ENCODE data around the gene HIBCH. TPM values are rescaled to one million over a fixed set of nuclear protein-coding genes. Genes with fewer than 3 reads are reported as not detected.

The HIBCH gene
- total and polyA plus RNA-seq, 4 donors: 20.2 to 65.2 (median 32.8) TPM

DNA sequence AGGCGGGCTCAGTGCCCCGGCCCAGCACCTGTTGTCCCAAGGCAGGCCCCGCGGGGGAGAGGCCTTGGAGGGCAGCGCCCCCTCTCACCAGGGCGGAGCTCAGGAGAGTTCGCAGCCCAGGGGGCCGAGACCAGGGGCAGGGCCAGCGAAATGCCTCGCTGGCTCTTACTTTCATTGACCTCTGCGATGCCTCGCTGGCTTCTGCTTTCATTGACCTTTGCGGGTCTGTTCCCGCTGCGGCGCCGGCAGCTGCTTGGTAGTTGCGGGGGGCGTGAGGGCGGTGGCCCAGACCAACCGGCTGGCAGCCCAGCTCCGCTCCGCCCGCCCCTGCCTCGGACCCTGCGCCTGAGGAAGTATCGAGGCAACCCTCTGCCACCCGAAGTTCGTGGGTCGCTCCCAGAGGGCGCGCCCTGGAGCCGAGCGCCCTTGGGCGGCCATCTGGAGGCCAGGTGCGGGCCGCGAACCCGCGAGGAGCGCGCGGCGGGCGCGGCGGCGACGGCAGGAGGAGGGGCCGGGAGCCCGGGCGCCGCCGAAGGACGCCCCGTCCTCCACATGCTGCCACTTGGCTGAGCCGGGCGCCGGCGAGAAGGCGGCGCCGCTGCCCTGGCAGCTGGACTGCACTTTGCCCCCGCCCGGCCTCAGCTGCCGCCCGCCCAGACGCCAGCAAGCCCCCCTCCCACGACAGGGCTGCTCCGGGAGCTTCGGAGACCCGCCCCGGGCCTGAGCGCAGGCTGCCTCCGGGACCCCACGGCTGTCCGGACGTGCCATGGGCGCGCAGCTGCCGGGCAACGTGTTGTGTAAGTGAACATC lies 139.1 kb downstream of the HIBCH start:
- peak overlapping the region; percentile 59 to 69 for H3K27ac ChIP-seq (ENCODE audit: low read depth in 1 of 2, low read length in 2 of 2)
- H3K9me3 ChIP-seq (ENCODE audit: control insufficient read depth in 4 of 4, low read length in 3 of 4): no peaks in the 10 kb centered on the region
- WGBS: 1% methylated on average over 82 of the region's 82 CpGs
- H3K4me1 ChIP-seq (ENCODE audit: control insufficient read depth in 4 of 4, insufficient read depth in 4 of 4, low read length in 3 of 4): peaks cover 0 to 10% (median 3%) of the 10 kb centered on the region in 4 donors
- peak overlapping the region; percentile 50 to 74 (median 63) for H3K4me3 ChIP-seq (ENCODE audit: low read depth in 1 of 3, low read length in 3 of 3)
- no peaks in the 10 kb centered on the region for H3K27me3 ChIP-seq (ENCODE audit: control insufficient read depth in 4 of 4, insufficient read depth in 4 of 4, low read length in 3 of 4)
- no peaks in the 10 kb centered on the region for H3K36me3 ChIP-seq (ENCODE audit: control insufficient read depth in 4 of 4, insufficient read depth in 3 of 4, low read depth in 1 of 4, low read length in 3 of 4)
- DNase-seq (ENCODE audit: low spot score): peak; percentile 80
- TF ChIP-seq HNF4A (conservative IDR thresholded peaks at IDR 0.05): peak in 1 of 2 donors; percentile 7
- TF ChIP-seq RXRA (IDR thresholded peaks at IDR 0.05): peak in 1 of 2 donors; percentile 27
- TF ChIP-seq TAF1 (conservative IDR thresholded peaks at IDR 0.05): peak; percentile 15
- no peak for TF ChIP-seq HNF4G (IDR thresholded peaks at IDR 0.05)
- TF ChIP-seq SP1 (IDR thresholded peaks at IDR 0.05): peak; percentile 21
- TF ChIP-seq NR2F2 (IDR thresholded peaks at IDR 0.05): no peak
- TF ChIP-seq, protein P1, sequence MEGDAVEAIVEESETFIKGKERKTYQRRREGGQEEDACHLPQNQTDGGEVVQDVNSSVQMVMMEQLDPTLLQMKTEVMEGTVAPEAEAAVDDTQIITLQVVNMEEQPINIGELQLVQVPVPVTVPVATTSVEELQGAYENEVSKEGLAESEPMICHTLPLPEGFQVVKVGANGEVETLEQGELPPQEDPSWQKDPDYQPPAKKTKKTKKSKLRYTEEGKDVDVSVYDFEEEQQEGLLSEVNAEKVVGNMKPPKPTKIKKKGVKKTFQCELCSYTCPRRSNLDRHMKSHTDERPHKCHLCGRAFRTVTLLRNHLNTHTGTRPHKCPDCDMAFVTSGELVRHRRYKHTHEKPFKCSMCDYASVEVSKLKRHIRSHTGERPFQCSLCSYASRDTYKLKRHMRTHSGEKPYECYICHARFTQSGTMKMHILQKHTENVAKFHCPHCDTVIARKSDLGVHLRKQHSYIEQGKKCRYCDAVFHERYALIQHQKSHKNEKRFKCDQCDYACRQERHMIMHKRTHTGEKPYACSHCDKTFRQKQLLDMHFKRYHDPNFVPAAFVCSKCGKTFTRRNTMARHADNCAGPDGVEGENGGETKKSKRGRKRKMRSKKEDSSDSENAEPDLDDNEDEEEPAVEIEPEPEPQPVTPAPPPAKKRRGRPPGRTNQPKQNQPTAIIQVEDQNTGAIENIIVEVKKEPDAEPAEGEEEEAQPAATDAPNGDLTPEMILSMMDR (IDR thresholded peaks at IDR 0.05; ENCODE audit: low read depth, low read length, missing input control): peak; percentile 32
- H3K9ac ChIP-seq (ENCODE audit: low read depth in 1 of 2, low read length in 2 of 2): no peak overlapping the region

DNA sequence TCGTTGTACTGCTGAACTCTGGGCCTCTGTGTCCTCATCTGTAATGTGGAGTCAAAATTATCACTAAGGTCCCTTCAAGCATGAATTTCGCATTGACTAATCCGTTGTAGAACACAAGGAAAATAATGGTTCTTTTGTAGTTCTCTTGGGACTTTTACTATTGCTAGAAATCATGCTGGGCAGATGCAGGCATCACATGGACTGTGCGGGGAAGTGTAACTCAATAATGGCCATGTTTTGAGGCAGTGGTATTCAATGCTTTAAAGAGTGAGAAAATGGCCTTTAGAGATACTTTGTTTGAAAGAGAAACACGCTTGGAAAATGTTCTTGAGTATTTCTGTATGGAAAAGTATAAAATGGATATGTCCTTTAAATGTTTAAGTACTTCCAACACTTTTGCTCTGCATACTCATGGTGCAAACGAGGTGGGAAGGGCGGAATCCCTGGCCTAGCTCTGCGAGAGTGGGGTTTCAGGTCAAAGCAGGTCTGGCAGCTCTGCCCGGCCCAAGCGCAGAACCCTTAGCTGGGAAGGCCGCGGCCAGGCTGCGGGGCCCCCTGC lies 139.8 kb downstream of the HIBCH start:
- no peaks in the 10 kb centered on the region for H3K36me3 ChIP-seq (ENCODE audit: control insufficient read depth in 4 of 4, insufficient read depth in 3 of 4, low read depth in 1 of 4, low read length in 3 of 4)
- WGBS: 41% methylated on average over 13 of the region's 13 CpGs
- no peak overlapping the region for H3K9ac ChIP-seq (ENCODE audit: low read depth in 1 of 2, low read length in 2 of 2)
- no peak for DNase-seq (ENCODE audit: low spot score)
- H3K27me3 ChIP-seq (ENCODE audit: control insufficient read depth in 4 of 4, insufficient read depth in 4 of 4, low read length in 3 of 4): no peaks in the 10 kb centered on the region
- H3K27ac ChIP-seq (ENCODE audit: low read depth in 1 of 2, low read length in 2 of 2): peak overlapping the region in 1 of 2 donors; percentile 59
- no peaks in the 10 kb centered on the region for H3K9me3 ChIP-seq (ENCODE audit: control insufficient read depth in 4 of 4, low read length in 3 of 4)
- H3K4me1 ChIP-seq (ENCODE audit: control insufficient read depth in 4 of 4, insufficient read depth in 4 of 4, low read length in 3 of 4): peaks cover 0 to 10% (median 3%) of the 10 kb centered on the region in 4 donors
- TF ChIP-seq HNF4A (conservative IDR thresholded peaks at IDR 0.05): no peak
- TF ChIP-seq RAD21 (IDR thresholded peaks at IDR 0.05): peak; percentile 58 to 76
- H3K4me3 ChIP-seq (ENCODE audit: low read depth in 1 of 3, low read length in 3 of 3): peak overlapping the region; percentile 50 to 74 (median 63)

DNA sequence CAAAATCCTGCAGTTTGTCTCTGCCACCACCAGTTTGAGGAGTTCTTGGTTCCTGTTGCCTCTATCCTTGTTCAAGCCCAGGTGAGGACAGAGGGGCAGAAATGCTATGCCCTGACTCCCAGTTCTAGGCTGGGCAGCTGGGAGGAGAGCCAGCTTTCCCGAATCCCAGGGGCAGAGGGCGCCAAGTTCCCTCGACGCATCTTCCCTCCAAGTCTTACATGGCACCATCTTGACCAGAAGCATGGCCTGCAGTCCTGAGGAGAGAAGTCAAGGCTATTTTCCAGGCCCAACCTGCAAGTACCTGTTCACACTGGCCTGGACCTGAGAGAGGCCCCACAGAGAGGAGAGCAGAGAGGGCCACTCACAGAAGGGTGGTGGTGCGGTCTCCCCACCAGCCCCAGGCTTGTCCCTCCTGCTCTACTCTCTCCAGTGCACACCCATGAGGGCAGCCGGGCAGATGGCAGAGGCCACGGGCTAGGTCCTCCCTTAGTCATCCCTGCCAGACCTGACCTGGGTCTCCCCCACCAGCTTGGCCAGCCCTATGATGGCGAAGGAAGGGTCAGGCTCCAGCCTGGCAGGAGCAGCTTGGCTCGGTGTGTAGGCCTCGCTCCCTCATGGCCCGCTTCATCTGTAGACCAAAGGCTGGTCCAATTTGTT lies 141.4 kb downstream of the HIBCH start:
- Histone ChIP-seq H3K36me3 (ENCODE audit: control insufficient read depth in 4 of 4, insufficient read depth in 3 of 4, low read depth in 1 of 4, low read length in 3 of 4) (no peaks in the 10 kb centered on the region), H3K9ac (ENCODE audit: low read depth in 1 of 2, low read length in 2 of 2) (no peak overlapping the region), H3K4me3 (ENCODE audit: low read depth in 1 of 3, low read length in 3 of 3) (no peak overlapping the region), H3K27me3 (ENCODE audit: control insufficient read depth in 4 of 4, insufficient read depth in 4 of 4, low read length in 3 of 4) (no peaks in the 10 kb centered on the region), H3K27ac (ENCODE audit: low read depth in 1 of 2, low read length in 2 of 2) (no peak overlapping the region), H3K4me1 (ENCODE audit: control insufficient read depth in 4 of 4, insufficient read depth in 4 of 4, low read length in 3 of 4) (peaks cover 0 to 10% (median 3%) of the 10 kb centered on the region in 4 donors), H3K9me3 (ENCODE audit: control insufficient read depth in 4 of 4, low read length in 3 of 4) (no peaks in the 10 kb centered on the region)
- 97% methylated on average over 11 of the region's 11 CpGs for WGBS
- TF ChIP-seq, protein P2, sequence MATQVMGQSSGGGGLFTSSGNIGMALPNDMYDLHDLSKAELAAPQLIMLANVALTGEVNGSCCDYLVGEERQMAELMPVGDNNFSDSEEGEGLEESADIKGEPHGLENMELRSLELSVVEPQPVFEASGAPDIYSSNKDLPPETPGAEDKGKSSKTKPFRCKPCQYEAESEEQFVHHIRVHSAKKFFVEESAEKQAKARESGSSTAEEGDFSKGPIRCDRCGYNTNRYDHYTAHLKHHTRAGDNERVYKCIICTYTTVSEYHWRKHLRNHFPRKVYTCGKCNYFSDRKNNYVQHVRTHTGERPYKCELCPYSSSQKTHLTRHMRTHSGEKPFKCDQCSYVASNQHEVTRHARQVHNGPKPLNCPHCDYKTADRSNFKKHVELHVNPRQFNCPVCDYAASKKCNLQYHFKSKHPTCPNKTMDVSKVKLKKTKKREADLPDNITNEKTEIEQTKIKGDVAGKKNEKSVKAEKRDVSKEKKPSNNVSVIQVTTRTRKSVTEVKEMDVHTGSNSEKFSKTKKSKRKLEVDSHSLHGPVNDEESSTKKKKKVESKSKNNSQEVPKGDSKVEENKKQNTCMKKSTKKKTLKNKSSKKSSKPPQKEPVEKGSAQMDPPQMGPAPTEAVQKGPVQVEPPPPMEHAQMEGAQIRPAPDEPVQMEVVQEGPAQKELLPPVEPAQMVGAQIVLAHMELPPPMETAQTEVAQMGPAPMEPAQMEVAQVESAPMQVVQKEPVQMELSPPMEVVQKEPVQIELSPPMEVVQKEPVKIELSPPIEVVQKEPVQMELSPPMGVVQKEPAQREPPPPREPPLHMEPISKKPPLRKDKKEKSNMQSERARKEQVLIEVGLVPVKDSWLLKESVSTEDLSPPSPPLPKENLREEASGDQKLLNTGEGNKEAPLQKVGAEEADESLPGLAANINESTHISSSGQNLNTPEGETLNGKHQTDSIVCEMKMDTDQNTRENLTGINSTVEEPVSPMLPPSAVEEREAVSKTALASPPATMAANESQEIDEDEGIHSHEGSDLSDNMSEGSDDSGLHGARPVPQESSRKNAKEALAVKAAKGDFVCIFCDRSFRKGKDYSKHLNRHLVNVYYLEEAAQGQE (IDR thresholded peaks at IDR 0.05): no peak
- TF ChIP-seq JUND (IDR thresholded peaks at IDR 0.05): no peak
- no peak for TF ChIP-seq TAF1 (conservative IDR thresholded peaks at IDR 0.05)
- TF ChIP-seq, protein P3, sequence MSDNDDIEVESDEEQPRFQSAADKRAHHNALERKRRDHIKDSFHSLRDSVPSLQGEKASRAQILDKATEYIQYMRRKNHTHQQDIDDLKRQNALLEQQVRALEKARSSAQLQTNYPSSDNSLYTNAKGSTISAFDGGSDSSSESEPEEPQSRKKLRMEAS (IDR thresholded peaks at IDR 0.05): no peak
- TF ChIP-seq NR2F2 (IDR thresholded peaks at IDR 0.05): no peak
- TF ChIP-seq, protein P1 (IDR thresholded peaks at IDR 0.05; ENCODE audit: low read depth, low read length, missing input control): no peak
- no peak for TF ChIP-seq SP1 (IDR thresholded peaks at IDR 0.05)
- no peak for TF ChIP-seq FOXA1 (IDR thresholded peaks at IDR 0.05)
- TF ChIP-seq FOXA2 (IDR thresholded peaks at IDR 0.05): no peak
- no peak for DNase-seq (ENCODE audit: low spot score)

Data from liver (tissue), 9 donors.